HepG2 (cell line): ENCODE data around the gene ARMCX2. TPM values are rescaled to one million over a fixed set of nuclear protein-coding genes. Genes with fewer than 3 reads are reported as not detected.

Experiments used
- ATAC-seq: fragments of 200-7000 bp; cut with Tn5 transposase; 3 replicates; pipeline ENCODE4 v1.9.1; 2020; ENCODE audit warnings: mild to moderate bottlenecking, moderate library complexity
- BruUV-seq: library from RNA; stranded (reverse); fragments of 400-500 nt; replicated peaks from 2 replicates; lab custom pipeline; 2021; lab: Mats Ljungman, UMichigan
- CTCF ChIA-PET: fragments of 300-600 bp; formaldehyde crosslinking; extraction: SDS; loops from one replicate; lab custom pipeline; 2021; ENCODE audit warnings: low total read pairs, inconsistent platforms, low intra/inter-chr PET ratio; lab: Yijun Ruan, JAX
- POLR2A ChIA-PET: fragments of 350-600 bp; sonication (Branson Sonifier 250); formaldehyde crosslinking; loops from one replicate; lab custom pipeline; 2020; ENCODE audit warnings: antibody characterized with exemption, inconsistent platforms; lab: Yijun Ruan, JAX
- DNase-seq: peaks from one replicate; pipeline ENCODE4 v3.0.0-alpha.2; 2015; ENCODE audit warnings: low spot score
- FAIRE-seq: peaks from 3 replicates; lab custom pipeline; 2011; peaks lifted over from hg19 to GRCh38; lab: Jason Lieb, UNC
- H2AFZ ChIP-seq: one replicate; pipeline ENCODE4 v1.6.1; 2011; ENCODE audit warnings: low read length, inconsistent platforms
- H3K27ac ChIP-seq: fragments of 300-600 bp; 3 replicates; pipeline ENCODE4 v1.8.0; 2011; ENCODE audit warnings: mixed run types, mild to moderate bottlenecking, mixed read lengths, low read length, inconsistent platforms; ENCODE audit not compliant: insufficient read depth; ENCODE audit errors: extremely low read length
- H3K27me3 ChIP-seq, 2 experiments: fragments of 200-600 bp in 1 of 2; 2 replicates in 1 of 2; 3 replicates in 1 of 2; pipeline versions ENCODE4 v1.6.0 to v1.8.0; 2011; ENCODE audit warnings: low read length in 2 of 2, mild to moderate bottlenecking in 2 of 2, moderate library complexity in 2 of 2, inconsistent platforms in 1 of 2; ENCODE audit not compliant: insufficient read depth in 2 of 2, control insufficient read depth in 1 of 2
- H3K36me3 ChIP-seq, 2 experiments: fragments of 200-600 bp in 1 of 2; replicated peaks in 1 of 2; 2 replicates in 1 of 2; 3 replicates in 1 of 2; pipeline versions ENCODE4 v1.5.1 to v1.8.0; 2011; ENCODE audit warnings: low read length in 2 of 2, inconsistent platforms in 1 of 2; ENCODE audit not compliant: insufficient read depth in 2 of 2, control insufficient read depth in 1 of 2
- H3K4me1 ChIP-seq: 2 replicates; pipeline ENCODE4 v1.5.1; 2012; ENCODE audit warnings: low read length, inconsistent platforms; ENCODE audit not compliant: insufficient read depth
- H3K4me2 ChIP-seq: 2 replicates; pipeline ENCODE4 v1.6.0; 2011; ENCODE audit warnings: low read depth, low read length, inconsistent platforms
- H3K4me3 ChIP-seq, 3 experiments: fragments of 200-600 bp in 1 of 3; sonication (generic), shearing (Covaris generic) in 1 of 3; replicated peaks in 1 of 3; 2 replicates each; pipeline ENCODE4 v1.5.1; 2011 to 2016; ENCODE audit warnings: low read length in 3 of 3, inconsistent platforms in 2 of 3, low read depth in 2 of 3, mild to moderate bottlenecking in 2 of 3, control low read depth in 1 of 3, mixed read lengths in 1 of 3; ENCODE audit not compliant: insufficient read depth in 1 of 3
- H3K79me2 ChIP-seq: one replicate; pipeline ENCODE4 v1.6.1; 2011; ENCODE audit warnings: low read length, inconsistent platforms; ENCODE audit not compliant: insufficient read depth
- H3K9ac ChIP-seq: 2 replicates; pipeline ENCODE4 v1.6.0; 2011; ENCODE audit warnings: mild to moderate bottlenecking, low read depth, low read length, inconsistent platforms; ENCODE audit not compliant: insufficient read depth
- H3K9me3 ChIP-seq: 2 replicates; pipeline ENCODE4 v1.5.1; 2012; ENCODE audit warnings: mild to moderate bottlenecking, low read length
- H4K20me1 ChIP-seq: 2 replicates; pipeline ENCODE4 v1.6.0; 2011; ENCODE audit warnings: inconsistent platforms, mild to moderate bottlenecking, low read length, moderate library complexity; ENCODE audit not compliant: insufficient read depth
- AKAP8 ChIP-seq: sonication (generic); formaldehyde crosslinking; IDR thresholded peaks from 2 replicates; pipeline ENCODE4 v1.5.1; 2020; ENCODE audit warnings: mild to moderate bottlenecking, missing genetic modification reagents
- CBX1 ChIP-seq: IDR thresholded peaks from one replicate; pipeline ENCODE4 v1.6.1; 2016; ENCODE audit warnings: antibody characterized with exemption, low read depth
- FOXP1 ChIP-seq, 2 experiments: fragments of 450-650 bp in 1 of 2; IDR thresholded peaks; 2 replicates each; pipeline ENCODE4 v1.6.1; 2017 to 2018; ENCODE audit warnings: antibody characterized with exemption in 1 of 2
- GFI1 ChIP-seq: sonication (generic); formaldehyde crosslinking; IDR thresholded peaks from 2 replicates; pipeline ENCODE4 v1.5.0; 2020; ENCODE audit warnings: missing genetic modification reagents, mild to moderate bottlenecking, borderline replicate concordance
- MEIS2 ChIP-seq: sonication (generic); formaldehyde crosslinking; IDR thresholded peaks from 2 replicates; pipeline ENCODE4 v1.9.0; 2021; ENCODE audit warnings: mild to moderate bottlenecking, missing genetic modification reagents
- NR2C2 ChIP-seq: sonication (generic); formaldehyde crosslinking; IDR thresholded peaks from 2 replicates; pipeline ENCODE4 v1.4.0; 2020; ENCODE audit warnings: missing genetic modification reagents, mild to moderate bottlenecking, moderate library complexity, borderline replicate concordance
- RXRB ChIP-seq: IDR thresholded peaks from 2 replicates; pipeline ENCODE4 v1.6.1; 2016; ENCODE audit warnings: borderline replicate concordance, missing genetic modification reagents, missing compliant biosample characterization
- SOX6 ChIP-seq, 2 experiments: fragments of 450-650 bp in 1 of 2; sonication (generic) in 1 of 2; formaldehyde crosslinking in 1 of 2; IDR thresholded peaks; 2 replicates each; pipeline versions ENCODE4 v1.4.0 to v1.6.1; 2017 to 2020; ENCODE audit warnings: antibody characterized with exemption in 1 of 2, mild to moderate bottlenecking in 1 of 2, missing genetic modification reagents in 1 of 2
- SP140L ChIP-seq: sonication (generic); formaldehyde crosslinking; IDR thresholded peaks from 2 replicates; pipeline ENCODE4 v1.4.0; 2020; ENCODE audit warnings: missing genetic modification reagents, borderline replicate concordance
- ZNF317 ChIP-seq: sonication (generic); formaldehyde crosslinking; IDR thresholded peaks from 2 replicates; pipeline ENCODE4 v1.5.0; 2020; ENCODE audit warnings: mild to moderate bottlenecking, missing genetic modification reagents
- ZNF34 ChIP-seq: sonication (generic); formaldehyde crosslinking; IDR thresholded peaks from 2 replicates; pipeline ENCODE4 v1.4.0; 2020; ENCODE audit warnings: mild to moderate bottlenecking, missing genetic modification reagents, borderline replicate concordance
- ZNF484 ChIP-seq: sonication (generic); formaldehyde crosslinking; IDR thresholded peaks from 2 replicates; pipeline ENCODE4 v1.5.1; 2020; ENCODE audit warnings: mild to moderate bottlenecking, low read depth, missing genetic modification reagents, borderline replicate concordance
- ZNF589 ChIP-seq: sonication (generic); formaldehyde crosslinking; conservative IDR thresholded peaks from 2 replicates; pipeline ENCODE4 v1.8.0; 2022; ENCODE audit warnings: mild to moderate bottlenecking, moderate library complexity, missing genetic modification reagents
- ZNF616 ChIP-seq: sonication (generic); formaldehyde crosslinking; IDR thresholded peaks from 2 replicates; pipeline ENCODE4 v1.5.0; 2020; ENCODE audit warnings: low read depth, mild to moderate bottlenecking, missing genetic modification reagents
- WGBS: methylation state at CpG from one replicate; pipeline ENCODE4 v1.1.6; 2017; ENCODE audit warnings: low lambda C conversion rate; 5-methylcytosine and 5-hydroxymethylcytosine counted together
- in situ Hi-C: cut with HindIII; loops from 2 replicates; pipeline ENCODE4 v1.10.0; 2017; ENCODE audit warnings: low pct_unique_long_range_greater_than_20kb; ENCODE audit not compliant: extremely low pct_ligation_motif_present
- intact Hi-C: fragments of 100-400 bp; cut with micrococcal nuclease; formaldehyde crosslinking; loops from one replicate; pipeline ENCODE4 v1.10.0; 2022; ENCODE audit not compliant: unreplicated experiment
- polyA plus RNA-seq, 8 experiments: library from polyadenylated mRNA; depleted of rRNA in 3 of 8; stranded (reverse) in 7 of 8; unstranded in 1 of 8; fragments of >200 nt; fragmentation: Illumina TruSeq in 4 of 8; extraction: Trizol in 4 of 8; gene quantifications; 2 replicates each; pipeline versions ENCODE4 v1.2.1 to v1.2.3, GENCODE V29; 2011 to 2016; ENCODE audit warnings: low read depth in 4 of 8, missing spikeins in 1 of 8, mixed read lengths in 1 of 8; ENCODE audit not compliant: insufficient read depth in 1 of 8
- total RNA-seq, 5 experiments: library from RNA; depleted of rRNA; stranded (reverse); fragments of >200 nt; fragmentation: Illumina TruSeq; extraction: Trizol; gene quantifications; 2 replicates each; pipeline ENCODE4 v1.2.3, GENCODE V29; 2016; ENCODE audit warnings: low read depth in 1 of 5
- TF ChIP-seq, protein P1 (sequence below): IDR thresholded peaks from 2 replicates; pipeline ENCODE4 v1.6.1; 2012; ENCODE audit warnings: low read length, improper control_type of control experiment
- TF ChIP-seq, protein P2 (sequence below): sonication (generic); formaldehyde crosslinking; IDR thresholded peaks from 2 replicates; pipeline ENCODE4 v1.5.1; 2020; ENCODE audit warnings: missing genetic modification reagents, mild to moderate bottlenecking, borderline replicate concordance

The ARMCX2 gene
- total and polyA plus RNA-seq, 2 of the 13 experiments (the other 11 are each of a cell fraction or from before 2014, with no cell fraction given): not detected

DNA sequence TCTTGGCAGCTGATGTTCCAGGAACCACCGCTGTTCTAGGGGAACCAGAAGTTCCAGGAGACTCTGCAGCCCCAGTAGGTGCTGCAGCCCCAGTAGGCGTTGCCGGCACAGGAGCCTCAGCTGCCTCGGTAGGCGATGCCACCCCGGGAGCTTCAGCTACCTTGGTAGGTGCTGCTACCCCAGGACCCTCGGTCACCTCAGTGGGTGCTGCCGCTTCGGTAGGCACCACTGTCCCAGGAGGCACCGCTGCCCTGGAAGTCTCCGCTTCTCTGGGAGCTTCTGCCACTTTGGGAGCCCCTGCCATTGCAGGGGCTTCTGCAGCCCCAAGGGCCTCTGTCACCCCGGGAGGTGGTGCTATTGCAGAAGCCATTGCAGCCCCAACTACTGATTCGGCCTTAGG is 2.8 kb downstream of the ARMCX2 start:
- Histone ChIP-seq H3K4me1 (no peaks in the 10 kb centered on the region), H3K9ac (no peak overlapping the region), H4K20me1 (no peaks in the 10 kb centered on the region), H2AFZ (no peak overlapping the region), H3K79me2 (no peaks in the 10 kb centered on the region), H3K4me3 (no peak overlapping the region), H3K4me2 (no peak overlapping the region), H3K36me3 (no peaks in the 10 kb centered on the region), H3K27ac (no peak overlapping the region), H3K27me3 (no peaks in the 10 kb centered on the region; a peak in 1 of 5 replicates), H3K9me3 (no peaks in the 10 kb centered on the region)
- intact Hi-C loops: no loop called here
- FAIRE-seq (no peak), DNase-seq (no peak), ATAC-seq (no peak)
- CTCF ChIA-PET: no interaction called here
- no TSS peak for BruUV-seq
- TF ChIP-seq ZNF616 (CRISPR knock-in tag) (no peak), SOX6 (IDR thresholded peaks at IDR 0.05) (no peak), SOX6 (CRISPR knock-in tag; IDR thresholded peaks at IDR 0.05) (no peak), ZNF317 (CRISPR knock-in tag) (no peak), RXRB (CRISPR knock-in tag) (no peak), NR2C2 (CRISPR knock-in tag) (no peak), ZNF34 (CRISPR knock-in tag) (no peak), GFI1 (CRISPR knock-in tag) (no peak), CBX1 (no peak), ZNF589 (no peak), AKAP8 (CRISPR knock-in tag) (no peak), FOXP1 (IDR thresholded peaks at IDR 0.05) (no peak), FOXP1 (CRISPR knock-in tag; IDR thresholded peaks at IDR 0.05) (no peak), ZNF484 (CRISPR knock-in tag) (no peak), SP140L (CRISPR knock-in tag) (no peak), MEIS2 (CRISPR knock-in tag) (no peak)
- TF ChIP-seq, protein P1, sequence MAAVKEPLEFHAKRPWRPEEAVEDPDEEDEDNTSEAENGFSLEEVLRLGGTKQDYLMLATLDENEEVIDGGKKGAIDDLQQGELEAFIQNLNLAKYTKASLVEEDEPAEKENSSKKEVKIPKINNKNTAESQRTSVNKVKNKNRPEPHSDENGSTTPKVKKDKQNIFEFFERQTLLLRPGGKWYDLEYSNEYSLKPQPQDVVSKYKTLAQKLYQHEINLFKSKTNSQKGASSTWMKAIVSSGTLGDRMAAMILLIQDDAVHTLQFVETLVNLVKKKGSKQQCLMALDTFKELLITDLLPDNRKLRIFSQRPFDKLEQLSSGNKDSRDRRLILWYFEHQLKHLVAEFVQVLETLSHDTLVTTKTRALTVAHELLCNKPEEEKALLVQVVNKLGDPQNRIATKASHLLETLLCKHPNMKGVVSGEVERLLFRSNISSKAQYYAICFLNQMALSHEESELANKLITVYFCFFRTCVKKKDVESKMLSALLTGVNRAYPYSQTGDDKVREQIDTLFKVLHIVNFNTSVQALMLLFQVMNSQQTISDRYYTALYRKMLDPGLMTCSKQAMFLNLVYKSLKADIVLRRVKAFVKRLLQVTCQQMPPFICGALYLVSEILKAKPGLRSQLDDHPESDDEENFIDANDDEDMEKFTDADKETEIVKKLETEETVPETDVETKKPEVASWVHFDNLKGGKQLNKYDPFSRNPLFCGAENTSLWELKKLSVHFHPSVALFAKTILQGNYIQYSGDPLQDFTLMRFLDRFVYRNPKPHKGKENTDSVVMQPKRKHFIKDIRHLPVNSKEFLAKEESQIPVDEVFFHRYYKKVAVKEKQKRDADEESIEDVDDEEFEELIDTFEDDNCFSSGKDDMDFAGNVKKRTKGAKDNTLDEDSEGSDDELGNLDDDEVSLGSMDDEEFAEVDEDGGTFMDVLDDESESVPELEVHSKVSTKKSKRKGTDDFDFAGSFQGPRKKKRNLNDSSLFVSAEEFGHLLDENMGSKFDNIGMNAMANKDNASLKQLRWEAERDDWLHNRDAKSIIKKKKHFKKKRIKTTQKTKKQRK: no peak
- TF ChIP-seq, protein P2, sequence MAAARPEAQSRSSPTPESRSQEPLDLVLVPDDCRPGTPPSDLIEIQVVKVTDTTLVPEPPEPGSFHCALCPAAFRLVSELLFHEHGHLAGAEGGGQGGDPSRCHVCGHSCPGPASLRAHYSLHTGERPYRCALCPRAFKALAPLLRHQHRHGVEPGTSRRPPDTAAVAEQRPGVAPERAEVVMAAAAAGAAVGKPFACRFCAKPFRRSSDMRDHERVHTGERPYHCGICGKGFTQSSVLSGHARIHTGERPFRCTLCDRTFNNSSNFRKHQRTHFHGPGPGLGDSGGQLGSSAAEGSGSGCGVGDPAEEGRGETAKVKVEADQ (CRISPR knock-in tag): no peak
- no CpG with 5 or more reads among the region's 13 CpGs for WGBS
- POLR2A ChIA-PET: no interaction called here
- in situ Hi-C loops: no loop called here
